Thoracic aorta (tissue), 2 donors: ENCODE results near the gene ATL1. TPM values are rescaled to one million over a fixed set of nuclear protein-coding genes. Genes with fewer than 3 reads are reported as not detected.

Experiments
- ATAC-seq: fragments of 150-250 bp; one replicate; pipeline ENCODE4 v1.8.0; 2017; ENCODE audit warnings: low read depth; ENCODE audit not compliant: insufficient number of reproducible peaks, low FRiP score
- DNase-seq: peaks from one replicate; pipeline ENCODE4 v3.0.0-alpha.2; 2020; ENCODE audit warnings: low spot score
- H3K27ac ChIP-seq, 2 donors: fragments of 200-600 bp; sonication (generic); 1 replicate in 1 of 2; 2 replicates in 1 of 2; pipeline ENCODE4 v1.5.1; 2016; ENCODE audit warnings: mild to moderate bottlenecking in 2 of 2, moderate library complexity in 2 of 2
- H3K27me3 ChIP-seq: fragments of 200-600 bp; sonication (generic); replicated peaks from 2 replicates; pipeline ENCODE4 v1.6.0; 2016; ENCODE audit warnings: mild to moderate bottlenecking; ENCODE audit not compliant: insufficient read depth
- H3K36me3 ChIP-seq: fragments of 200-600 bp; sonication (generic); one replicate; pipeline ENCODE4 v1.5.1; 2016
- H3K4me1 ChIP-seq, 2 donors: fragments of 200-600 bp; sonication (generic); 1 replicate in 1 of 2; 2 replicates in 1 of 2; pipeline versions ENCODE4 v1.5.1 to v1.6.0; 2016; ENCODE audit warnings: low read depth in 2 of 2, mild to moderate bottlenecking in 1 of 2; ENCODE audit not compliant: control insufficient read depth in 1 of 2
- H3K4me3 ChIP-seq: fragments of 200-600 bp; sonication (generic); 2 replicates; pipeline ENCODE4 v1.5.1; 2016; ENCODE audit warnings: mild to moderate bottlenecking
- H3K9me3 ChIP-seq: fragments of 200-600 bp; sonication (generic); 2 replicates; pipeline ENCODE4 v1.5.1; 2016
- total RNA-seq, 2 donors: library from RNA; depleted of rRNA; stranded (reverse); fragments of >200 nt; gene quantifications; one replicate each; pipeline versions ENCODE4 v1.1.0 to v1.2.3, GENCODE V29; 2016
- TF ChIP-seq, protein P1 (sequence below): fragments of 200-600 bp; sonication (generic); IDR thresholded peaks from one replicate; pipeline ENCODE4 v1.5.1; 2019; ENCODE audit warnings: antibody characterized with exemption

The ATL1 gene
- total RNA-seq, 2 donors from 2014 or later, result 9.5 to 14.3 TPM

GRCh38 chr14:50607761-50608160, 47.8 kb downstream of the ATL1 start:
- ATAC-seq, result no peak
- no peak overlapping the region for H3K27ac ChIP-seq

GRCh38 chr14:50608302-50608851, 48.4 kb downstream of the ATL1 start:
- H3K27ac ChIP-seq, result no peak overlapping the region
- no peaks in the 10 kb centered on the region for H3K9me3 ChIP-seq
- H3K27me3 ChIP-seq, result no peaks in the 10 kb centered on the region
- H3K4me1 ChIP-seq, result peaks cover 0 to 3% of the 10 kb centered on the region in 2 donors
- ATAC-seq (no peak), DNase-seq (no peak)
- H3K36me3 ChIP-seq, result no peaks in the 10 kb centered on the region
- TF ChIP-seq, protein P1, sequence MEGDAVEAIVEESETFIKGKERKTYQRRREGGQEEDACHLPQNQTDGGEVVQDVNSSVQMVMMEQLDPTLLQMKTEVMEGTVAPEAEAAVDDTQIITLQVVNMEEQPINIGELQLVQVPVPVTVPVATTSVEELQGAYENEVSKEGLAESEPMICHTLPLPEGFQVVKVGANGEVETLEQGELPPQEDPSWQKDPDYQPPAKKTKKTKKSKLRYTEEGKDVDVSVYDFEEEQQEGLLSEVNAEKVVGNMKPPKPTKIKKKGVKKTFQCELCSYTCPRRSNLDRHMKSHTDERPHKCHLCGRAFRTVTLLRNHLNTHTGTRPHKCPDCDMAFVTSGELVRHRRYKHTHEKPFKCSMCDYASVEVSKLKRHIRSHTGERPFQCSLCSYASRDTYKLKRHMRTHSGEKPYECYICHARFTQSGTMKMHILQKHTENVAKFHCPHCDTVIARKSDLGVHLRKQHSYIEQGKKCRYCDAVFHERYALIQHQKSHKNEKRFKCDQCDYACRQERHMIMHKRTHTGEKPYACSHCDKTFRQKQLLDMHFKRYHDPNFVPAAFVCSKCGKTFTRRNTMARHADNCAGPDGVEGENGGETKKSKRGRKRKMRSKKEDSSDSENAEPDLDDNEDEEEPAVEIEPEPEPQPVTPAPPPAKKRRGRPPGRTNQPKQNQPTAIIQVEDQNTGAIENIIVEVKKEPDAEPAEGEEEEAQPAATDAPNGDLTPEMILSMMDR, result no peak
- no peak overlapping the region for H3K4me3 ChIP-seq

More at GRCh38 chr14:50607761-50608160, 47.8 kb downstream of the ATL1 start:
- DNase-seq, result no peak
- Histone ChIP-seq H3K4me3 (no peak overlapping the region), H3K9me3 (no peaks in the 10 kb centered on the region), H3K4me1 (peaks cover 0 to 3% of the 10 kb centered on the region in 2 donors), H3K36me3 (no peaks in the 10 kb centered on the region), H3K27me3 (no peaks in the 10 kb centered on the region)
- TF ChIP-seq, protein P1, result no peak

- ATAC-seq, result no peak
- no peak overlapping the region for H3K4me3 ChIP-seq
These were observed 50.5 kb downstream of the ATL1 start for GRCh38 chr14:50610465-50610864.

DNA sequence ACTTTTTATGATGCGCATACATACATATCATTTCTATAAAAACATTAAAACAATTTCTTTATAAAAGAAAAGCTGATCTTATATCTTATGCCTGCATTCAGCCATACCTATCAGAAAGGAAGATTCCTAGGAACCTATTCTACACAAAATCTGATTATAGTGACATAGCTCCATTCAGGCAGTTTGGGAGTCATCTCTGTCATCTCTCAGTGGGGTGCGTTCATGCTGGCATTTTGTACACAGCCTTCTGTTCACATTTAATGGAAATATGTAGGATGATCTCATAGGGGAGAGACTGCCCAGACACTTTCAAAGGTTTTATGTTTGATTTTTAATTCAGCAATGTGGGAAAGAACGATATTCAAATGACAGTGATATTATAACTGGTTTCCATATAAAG, 52.9 kb downstream of the ATL1 start:
- Histone ChIP-seq H3K4me3 (no peak overlapping the region), H3K9me3 (no peaks in the 10 kb centered on the region), H3K27me3 (no peaks in the 10 kb centered on the region), H3K27ac (no peak overlapping the region), H3K36me3 (peaks cover 7% of the 10 kb centered on the region), H3K4me1 (no peaks in the 10 kb centered on the region)
- no peak for DNase-seq
- no peak for ATAC-seq
- TF ChIP-seq, protein P1, result no peak

More at GRCh38 chr14:50610465-50610864, 50.5 kb downstream of the ATL1 start:
- TF ChIP-seq, protein P1, result no peak
- Histone ChIP-seq H3K27ac (no peak overlapping the region), H3K36me3 (peaks cover 4% of the 10 kb centered on the region), H3K4me1 (peaks cover 0 to 2% of the 10 kb centered on the region in 2 donors), H3K27me3 (no peaks in the 10 kb centered on the region), H3K9me3 (no peaks in the 10 kb centered on the region)
- no peak for DNase-seq

DNA sequence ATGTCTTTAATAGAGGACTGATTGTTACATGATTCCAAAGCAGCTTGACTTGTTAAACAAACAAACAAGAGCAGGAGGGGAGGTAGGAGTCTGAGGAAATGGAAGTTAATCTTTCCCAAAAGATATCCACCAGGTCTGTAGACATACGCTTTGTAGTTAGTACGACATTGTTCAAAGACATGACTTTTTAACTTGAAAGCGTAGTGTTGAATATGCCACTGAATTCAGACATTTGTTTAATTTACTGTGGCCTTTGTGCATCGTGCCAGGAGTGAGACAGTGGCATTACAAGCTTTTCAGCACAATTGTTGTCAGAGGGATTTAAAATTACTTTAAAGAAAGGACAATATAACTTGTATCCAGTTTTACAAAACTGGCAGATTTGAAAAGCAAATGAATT, 55.1 kb downstream of the ATL1 start:
- ATAC-seq (no peak), DNase-seq (no peak)
- H3K36me3 ChIP-seq, result peaks cover 7% of the 10 kb centered on the region
- H3K4me1 ChIP-seq, result no peaks in the 10 kb centered on the region
- TF ChIP-seq, protein P1, result no peak
- H3K4me3 ChIP-seq, result no peak overlapping the region
- no peaks in the 10 kb centered on the region for H3K27me3 ChIP-seq
- H3K27ac ChIP-seq, result no peak overlapping the region
- no peaks in the 10 kb centered on the region for H3K9me3 ChIP-seq
